WTC11 (cell line): ENCODE measurements around the gene HS3ST4.

ENCODE experiments used
- CTCF ChIP-seq: fragments of 200-600 bp; IDR thresholded peaks from 2 replicates; pipeline ENCODE4 v1.8.0; 2022; ENCODE audit warnings: antibody characterized with exemption
- ERG ChIP-seq: fragments of 250-450 bp; sonication (Bioruptor Pico); IDR thresholded peaks from 2 replicates; pipeline ENCODE4 v1.8.0; 2021; ENCODE audit warnings: mild to moderate bottlenecking
- ESRRA ChIP-seq: sonication (generic); formaldehyde crosslinking; IDR thresholded peaks from 2 replicates; pipeline ENCODE4 v1.8.1; 2022; ENCODE audit warnings: mild to moderate bottlenecking, missing genetic modification reagents, borderline replicate concordance

- TF ChIP-seq ESRRA (CRISPR knock-in tag), result no peak
- no peak for TF ChIP-seq ERG (CRISPR knock-in tag)
- no peak for TF ChIP-seq CTCF
Observed at GRCh38 chr16:25785361-25785760, 93.6 kb downstream of the HS3ST4 start.
